ENCODE results near the gene TTC33. TPM values are rescaled to one million over a fixed set of nuclear protein-coding genes. Genes with fewer than 3 reads are reported as not detected.

TTC33 gene
- total and polyA plus RNA-seq, 12 donors = 6.4 to 20.1 (median 17.5) TPM

DNA sequence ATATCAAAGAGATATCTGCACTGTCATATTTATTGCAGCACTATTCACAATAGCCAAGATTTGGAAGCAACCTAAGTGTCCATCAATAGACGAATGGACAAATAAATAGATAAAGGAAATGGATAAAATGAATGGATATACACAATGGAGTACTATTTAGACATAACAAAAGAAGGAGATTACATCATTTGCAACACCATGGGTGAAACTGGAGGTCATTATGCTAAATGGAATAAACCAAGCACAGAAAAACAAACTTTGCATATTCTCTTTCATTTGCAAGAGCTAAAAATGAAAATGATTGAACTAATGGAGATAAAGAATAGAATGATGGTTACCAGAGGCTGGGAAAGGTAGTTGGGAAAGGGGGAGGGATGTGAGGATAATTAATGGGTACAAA, 231.1 kb downstream of the TTC33 start:
- WGBS, 2 donors = 46 to 63% methylated on average over 1 of the region's 1 CpG
- no peak for TF ChIP-seq CTCF (IDR thresholded peaks at IDR 0.05)

DNA sequence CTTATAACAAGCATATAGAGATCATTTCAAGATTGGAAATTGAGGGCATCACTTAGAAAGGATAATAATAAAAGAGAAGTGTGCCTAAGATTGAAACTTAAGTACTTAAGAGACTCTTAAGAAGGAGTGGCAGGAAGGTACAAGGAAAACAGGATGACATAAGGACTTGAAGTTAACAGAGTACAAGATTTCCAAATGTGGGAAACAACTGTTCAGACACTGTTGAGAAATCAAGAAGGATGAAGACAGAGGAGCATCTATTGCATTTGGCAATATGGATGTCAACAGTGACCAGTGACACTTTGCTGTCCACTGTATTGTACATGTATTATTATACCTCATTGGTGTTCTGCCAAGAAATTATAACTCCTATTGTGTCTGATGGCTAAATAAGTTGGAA, 233.8 kb downstream of the TTC33 start:
- no peaks in the 10 kb centered on the region for H3K27me3 ChIP-seq
- intact Hi-C loops (cut with DNase I) = loop anchor here in 1 of 10 donors (5.0 kb wide), 1 partner anchor 290 kb away; no protein-coding TSS in a partner anchor
- no peak overlapping the region for H3K4me3 ChIP-seq
- H3K4me1 ChIP-seq = peaks cover 0 to 10% (median 0%) of the 10 kb centered on the region in 9 donors
- peaks cover 0 to 10% (median 0%) of the 10 kb centered on the region in 11 donors for H3K9me3 ChIP-seq
- no peak for TF ChIP-seq CTCF (IDR thresholded peaks at IDR 0.05)
- H3K27ac ChIP-seq = no peak overlapping the region
- DNase-seq (no peak), ATAC-seq (peak in 1 of 8 donors; percentile 33)
- H3K36me3 ChIP-seq = no peaks in the 10 kb centered on the region

More for the DNA sequence above, 231.1 kb downstream of the TTC33 start:
- DNase-seq = no peak
- H3K9me3 ChIP-seq = peaks cover 0 to 10% (median 0%) of the 10 kb centered on the region in 11 donors
- intact Hi-C loops (cut with DNase I) = loop anchor here in 1 of 10 donors (5.0 kb wide), 1 partner anchor 292 kb away; no protein-coding TSS in a partner anchor
- peaks cover 0 to 10% (median 0%) of the 10 kb centered on the region in 9 donors for H3K4me1 ChIP-seq
- H3K27ac ChIP-seq = no peak overlapping the region
- H3K27me3 ChIP-seq = no peaks in the 10 kb centered on the region
- H3K36me3 ChIP-seq = no peaks in the 10 kb centered on the region
- no peak for ATAC-seq
- H3K4me3 ChIP-seq = no peak overlapping the region

DNA sequence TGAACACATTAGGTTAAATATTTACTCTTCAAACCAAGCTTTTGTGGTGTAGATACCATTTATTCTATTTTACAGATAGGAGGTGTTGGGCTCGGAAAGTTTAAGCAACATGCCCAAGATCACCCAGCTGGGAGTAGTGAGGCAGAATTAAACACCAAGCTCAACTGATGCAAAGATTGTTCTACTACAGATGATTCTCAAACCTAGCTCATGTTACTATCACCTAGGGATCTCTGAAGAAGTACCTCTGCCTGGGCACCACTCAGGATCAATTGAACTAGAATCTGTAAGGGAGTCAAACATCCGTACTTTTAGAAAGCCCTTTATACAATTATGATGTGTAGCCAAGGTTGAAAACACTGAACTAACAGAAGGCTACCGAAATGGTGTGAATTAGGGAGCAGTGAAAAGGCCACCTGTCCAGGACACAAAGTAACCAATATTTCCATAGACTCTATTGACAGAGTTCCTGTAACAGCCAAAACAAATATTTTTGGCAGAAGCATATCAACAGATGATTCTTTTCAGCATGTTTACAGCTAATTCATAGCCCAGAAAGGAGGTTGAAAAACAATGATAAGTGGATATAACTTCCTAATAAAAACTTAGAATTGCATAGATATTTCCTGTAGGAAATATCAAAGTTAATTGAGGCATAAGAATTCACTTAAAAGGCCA, 234.5 kb downstream of the TTC33 start:
- Histone ChIP-seq H3K9me3 (peaks cover 0 to 10% (median 0%) of the 10 kb centered on the region in 11 donors), H3K4me3 (no peak overlapping the region), H3K4me1 (peaks cover 0 to 10% (median 0%) of the 10 kb centered on the region in 9 donors), H3K36me3 (no peaks in the 10 kb centered on the region), H3K27me3 (no peaks in the 10 kb centered on the region), H3K27ac (no peak overlapping the region)
- WGBS, 2 donors = 69 to 78% methylated on average over 3 of the region's 3 CpGs
- ATAC-seq (no peak), DNase-seq (no peak)
- intact Hi-C loops (cut with DNase I) = loop anchor here in 1 of 10 donors (5.0 kb wide), 1 partner anchor 289 kb away; no protein-coding TSS in a partner anchor
- no peak for TF ChIP-seq CTCF (IDR thresholded peaks at IDR 0.05)

GRCh38 chr5:40518485-40518917, 237.3 kb downstream of the TTC33 start:
- WGBS, 2 donors = 79 to 83% methylated on average over 4 of the region's 4 CpGs
- TF ChIP-seq CTCF (IDR thresholded peaks at IDR 0.05) = no peak
- ATAC-seq = no peak

More at GRCh38 chr5:40518485-40518917, 237.3 kb downstream of the TTC33 start:
- Histone ChIP-seq H3K36me3 (no peaks in the 10 kb centered on the region), H3K27me3 (no peaks in the 10 kb centered on the region), H3K27ac (no peak overlapping the region), H3K9me3 (peaks cover 0 to 6% (median 0%) of the 10 kb centered on the region in 11 donors), H3K4me3 (no peak overlapping the region), H3K4me1 (peaks cover 0 to 10% (median 0%) of the 10 kb centered on the region in 9 donors)
- intact Hi-C loops (cut with DNase I) = no loop called here
- DNase-seq = no peak

All from heart right ventricle (tissue), 16 donors.